Keratinocyte (primary cell): Measurements from ENCODE around the gene KCNJ9. TPM values are rescaled to one million over a fixed set of nuclear protein-coding genes. Genes with fewer than 3 reads are reported as not detected.

Experiments
- DNase-seq: peaks from one replicate; pipeline ENCODE4 v3.0.0-alpha.2; 2011; ENCODE audit warnings: low read depth, missing footprints, low spot score
- FAIRE-seq: peaks from 2 replicates; lab custom pipeline; 2011; peaks lifted over from hg19 to GRCh38; lab: Jason Lieb, UNC
- H2AFZ ChIP-seq: 2 replicates; pipeline ENCODE4 v1.6.0; 2012; ENCODE audit warnings: low read length, control low read depth, inconsistent platforms; ENCODE audit not compliant: control insufficient read depth
- H3K27ac ChIP-seq: 2 replicates; pipeline ENCODE4 v1.5.1; 2011; ENCODE audit warnings: low read length; ENCODE audit not compliant: control insufficient read depth, insufficient read depth
- H3K27me3 ChIP-seq: 3 replicates; pipeline ENCODE4 v1.6.0; 2011; ENCODE audit warnings: low read length; ENCODE audit not compliant: control insufficient read depth, insufficient read depth; ENCODE audit errors: extremely low read depth
- H3K36me3 ChIP-seq, 2 experiments: 2 replicates in 1 of 2; 3 replicates in 1 of 2; pipeline ENCODE4 v1.5.1; 2011; ENCODE audit warnings: low read length in 2 of 2, mild to moderate bottlenecking in 1 of 2; ENCODE audit not compliant: control insufficient read depth in 2 of 2, insufficient read depth in 2 of 2; ENCODE audit errors: extremely low read depth in 1 of 2
- H3K4me1 ChIP-seq: 3 replicates; pipeline ENCODE4 v1.5.1; 2011; ENCODE audit warnings: low read length; ENCODE audit not compliant: control insufficient read depth, insufficient read depth; ENCODE audit errors: extremely low read depth
- H3K4me2 ChIP-seq: 3 replicates; pipeline ENCODE4 v1.6.0; 2011; ENCODE audit warnings: low read depth, low read length; ENCODE audit not compliant: control insufficient read depth, insufficient read depth; ENCODE audit errors: extremely low read depth
- H3K4me3 ChIP-seq, 3 experiments: fragments of 200-600 bp in 1 of 3; sonication (generic) in 1 of 3; 2 replicates in 2 of 3; 3 replicates in 1 of 3; pipeline ENCODE4 v1.5.1; 2011 to 2016; ENCODE audit warnings: low read length in 3 of 3, mild to moderate bottlenecking in 3 of 3, control low read depth in 2 of 3, inconsistent platforms in 1 of 3, low read depth in 1 of 3, mixed read lengths in 1 of 3, mixed run types in 1 of 3, moderate library complexity in 1 of 3; ENCODE audit not compliant: control insufficient read depth in 2 of 3, insufficient read depth in 2 of 3; ENCODE audit errors: extremely low read depth in 1 of 3
- H3K79me2 ChIP-seq: 2 replicates; pipeline ENCODE4 v1.6.0; 2012; ENCODE audit warnings: low read length; ENCODE audit not compliant: control insufficient read depth, insufficient read depth
- H3K9ac ChIP-seq: 3 replicates; pipeline ENCODE4 v1.6.0; 2011; ENCODE audit warnings: low read length; ENCODE audit not compliant: control insufficient read depth, insufficient read depth; ENCODE audit errors: extremely low read depth
- H3K9me1 ChIP-seq: 3 replicates; pipeline ENCODE4 v1.6.0; 2011; ENCODE audit warnings: low read length; ENCODE audit not compliant: control insufficient read depth, insufficient read depth; ENCODE audit errors: extremely low read depth
- H3K9me3 ChIP-seq: 2 replicates; pipeline ENCODE4 v1.5.1; 2012; ENCODE audit warnings: low read depth, low read length; ENCODE audit not compliant: control insufficient read depth
- H4K20me1 ChIP-seq: 3 replicates; pipeline ENCODE4 v1.6.0; 2011; ENCODE audit warnings: low read length; ENCODE audit not compliant: control insufficient read depth, insufficient read depth; ENCODE audit errors: extremely low read depth
- CTCF ChIP-seq, 3 experiments: IDR thresholded peaks in 1 of 3; conservative IDR thresholded peaks in 1 of 3; optimal IDR thresholded peaks in 1 of 3; 2 replicates in 2 of 3; 3 replicates in 1 of 3; pipeline versions ENCODE3 to v1.5.1; 2011; ENCODE audit warnings: low read length in 3 of 3, mild to moderate bottlenecking in 3 of 3, moderate library complexity in 2 of 3, control low read depth in 1 of 3, inconsistent platforms in 1 of 3; ENCODE audit not compliant: insufficient read depth in 2 of 3; ENCODE audit errors: extremely low read depth in 1 of 3
- EZH2 ChIP-seq: IDR thresholded peaks from one replicate; pipeline ENCODE4 v1.6.1; 2012; ENCODE audit warnings: inconsistent platforms, mild to moderate bottlenecking, low read length, moderate library complexity
- dilution Hi-C: fragments of 300-500 bp; cut with MboI; formaldehyde crosslinking; loops from one replicate; pipeline ENCODE4 v1.7.0; 2020; ENCODE audit warnings: low sequenced_read_pairs; ENCODE audit not compliant: extremely low pct_ligation_motif_present
- polyA plus RNA-seq, 5 experiments: library from polyadenylated mRNA; depleted of rRNA in 3 of 5; stranded (reverse) in 3 of 5; stranded (forward) in 1 of 5; unstranded in 1 of 5; fragments of >200 nt; gene quantifications; 1 replicate in 1 of 5; 2 replicates in 3 of 5; 3 replicates in 1 of 5; pipeline versions ENCODE4 v1.2.1 to v1.2.3, GENCODE V29; 2011 to 2012; ENCODE audit warnings: missing spikeins in 2 of 5, low read depth in 1 of 5, low replicate concordance in 1 of 5

The KCNJ9 gene
- polyA plus RNA-seq, 1 donor (not counting 4 experiments of a cell fraction or from before 2014, with no cell fraction given) = not detected

- no peaks in the 10 kb centered on the region for H4K20me1 ChIP-seq
- dilution Hi-C loops = no loop called here
- no peak overlapping the region for H3K27ac ChIP-seq
- H3K27me3 ChIP-seq = peaks cover 10% of the 10 kb centered on the region
- TF ChIP-seq CTCF (optimal IDR thresholded peaks at IDR 0.05 in 1 of 3, IDR thresholded peaks at IDR 0.05 in 1 of 3, conservative IDR thresholded peaks at IDR 0.05 in 1 of 3; ENCODE audit: extremely low read depth in 1 of 3, insufficient read depth in 2 of 3, low read length in 3 of 3) (no peak), EZH2 (no peak)
- no peak overlapping the region for H3K9ac ChIP-seq
- no peaks in the 10 kb centered on the region for H3K9me3 ChIP-seq
- H3K9me1 ChIP-seq = no peaks in the 10 kb centered on the region
- FAIRE-seq (no peak), DNase-seq (no peak)
- H3K36me3 ChIP-seq = no peaks in the 10 kb centered on the region
- no peak overlapping the region for H3K4me2 ChIP-seq
- no peaks in the 10 kb centered on the region for H3K79me2 ChIP-seq
- no peaks in the 10 kb centered on the region for H3K4me1 ChIP-seq
- no peak overlapping the region for H3K4me3 ChIP-seq
- H2AFZ ChIP-seq = no peak overlapping the region
Measured at GRCh38 chr1:160136121-160136925, 55.0 kb downstream of the KCNJ9 start.

- dilution Hi-C loops = no loop called here
- Histone ChIP-seq H3K4me2 (no peak overlapping the region), H3K9me1 (no peaks in the 10 kb centered on the region), H3K4me1 (no peaks in the 10 kb centered on the region), H3K36me3 (no peaks in the 10 kb centered on the region), H3K9me3 (no peaks in the 10 kb centered on the region), H3K27ac (no peak overlapping the region), H2AFZ (no peak overlapping the region), H4K20me1 (no peaks in the 10 kb centered on the region), H3K79me2 (no peaks in the 10 kb centered on the region), H3K4me3 (no peak overlapping the region), H3K27me3 (peaks cover 10% of the 10 kb centered on the region), H3K9ac (no peak overlapping the region)
- TF ChIP-seq EZH2 (no peak), CTCF (optimal IDR thresholded peaks at IDR 0.05 in 1 of 3, IDR thresholded peaks at IDR 0.05 in 1 of 3, conservative IDR thresholded peaks at IDR 0.05 in 1 of 3; ENCODE audit: extremely low read depth in 1 of 3, insufficient read depth in 2 of 3, low read length in 3 of 3) (no peak)
- DNase-seq (no peak), FAIRE-seq (no peak)
Measured at GRCh38 chr1:160136926-160137200, 55.5 kb downstream of the KCNJ9 start.
